Body of pancreas (tissue), 4 donors: ENCODE measurements around the gene IL17C.

Experiments
- CTCF ChIP-seq, 7 experiments: fragments of 450-650 bp in 4 of 7; fragments of 200-600 bp in 3 of 7; sonication (generic) in 3 of 7; IDR thresholded peaks; one replicate each; pipeline ENCODE4 v1.5.1; 2016 to 2019; ENCODE audit warnings: antibody characterized with exemption in 7 of 7
- POLR2A ChIP-seq, 3 donors: fragments of 450-650 bp; IDR thresholded peaks; one replicate each; pipeline ENCODE4 v1.6.1; 2016; ENCODE audit warnings: antibody characterized with exemption in 3 of 3, mild to moderate bottlenecking in 2 of 3

DNA sequence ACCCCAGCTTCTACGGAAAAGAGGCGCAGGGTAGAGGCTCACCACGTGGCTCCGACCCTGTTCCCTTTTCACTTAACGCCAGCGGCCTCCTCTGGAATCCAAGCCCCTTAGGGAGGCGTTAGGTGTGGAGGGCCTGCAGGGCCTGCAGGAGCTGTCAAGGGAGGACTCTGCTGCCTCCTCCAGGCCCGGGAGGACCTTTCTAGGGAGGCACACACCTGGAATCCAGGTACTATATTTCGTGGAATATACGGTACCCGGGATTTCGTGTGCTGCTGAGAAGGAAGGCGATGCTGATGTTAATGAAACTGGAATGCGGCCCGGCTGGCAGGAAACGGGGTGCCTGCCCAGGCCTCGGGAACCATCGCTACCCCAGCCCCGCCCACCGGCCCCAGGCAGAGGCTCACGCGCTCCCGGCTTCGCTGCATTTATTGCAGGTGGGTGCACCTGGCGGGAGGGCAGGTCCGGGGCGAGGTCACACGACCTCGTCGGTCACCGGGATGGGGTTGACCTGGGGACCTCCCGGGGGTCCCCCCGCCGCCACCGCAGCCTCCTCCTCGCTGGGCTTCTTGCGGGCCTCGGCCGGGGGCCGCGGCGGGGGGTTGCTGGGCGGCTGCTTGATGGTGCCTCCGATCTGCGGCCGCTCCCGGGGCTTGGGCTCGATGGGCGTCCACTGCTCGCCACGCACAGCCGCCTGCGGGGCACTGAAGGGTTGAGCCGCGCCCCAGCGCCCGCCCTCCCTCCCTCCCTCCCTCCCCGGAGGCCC lies 4.7 kb downstream of the IL17C start:
- TF ChIP-seq POLR2A (IDR thresholded peaks at IDR 0.05) (no peak), CTCF (IDR thresholded peaks at IDR 0.05) (no peak)
